NB4 (cell line): Measurements from ENCODE around the gene HDAC2.

ENCODE experiments used
- CTCF ChIP-seq: IDR thresholded peaks from one replicate; pipeline ENCODE4 v1.5.1; 2012; ENCODE audit warnings: low read depth, low read length
- MYC ChIP-seq: IDR thresholded peaks from 2 replicates; pipeline ENCODE4 v1.6.1; 2011; ENCODE audit warnings: low read depth, low read length

- TF ChIP-seq MYC (no peak), CTCF (no peak)
These were observed 38.2 kb upstream of the HDAC2 start for GRCh38 chr6:114009192-114009591.
